Measurements from ENCODE around the gene C21orf91.

DNA sequence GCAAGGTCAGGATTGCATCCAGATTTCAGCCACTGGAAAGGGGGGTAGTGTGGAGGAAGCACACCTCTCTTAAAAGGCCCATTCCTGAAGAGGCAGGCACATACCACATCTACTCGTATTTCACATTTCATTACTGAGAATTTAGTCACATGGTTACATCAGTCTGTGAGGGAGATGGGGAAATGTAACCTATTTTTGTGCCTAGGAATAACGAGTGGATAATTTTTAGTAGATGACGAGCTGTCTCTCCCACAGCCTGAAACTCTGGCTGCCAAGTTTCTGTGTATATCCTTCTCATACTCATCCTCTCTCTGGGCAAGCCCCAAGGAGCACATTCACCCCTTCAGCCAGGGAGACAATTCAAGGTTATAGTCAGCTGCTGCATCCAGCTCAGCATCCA is 10.3 kb upstream of the C21orf91 start:
- TF ChIP-seq CTCF (IDR thresholded peaks at IDR 0.05; ENCODE audit: low read depth, low read length) (no peak), POLR2A (IDR thresholded peaks at IDR 0.05; ENCODE audit: extremely low read depth, insufficient read length) (no peak), MAX (IDR thresholded peaks at IDR 0.05; ENCODE audit: low read depth, low read length) (no peak)
